H1 (cell line): ENCODE measurements around the gene ADAM21. TPM values are rescaled to one million over a fixed set of nuclear protein-coding genes. Genes with fewer than 3 reads are reported as not detected.

Experiments used
- CTCF ChIA-PET: fragments of 300-600 bp; sonication (Branson Sonifier 250); formaldehyde crosslinking; loops from one replicate; lab custom pipeline; 2021; ENCODE audit not compliant: partially characterized antibody; lab: Charles Lee
- POLR2A ChIA-PET: fragments of 300-600 bp; sonication (Branson Sonifier 250); formaldehyde crosslinking; loops from one replicate; lab custom pipeline; 2021; ENCODE audit warnings: inconsistent platforms; ENCODE audit not compliant: partially characterized antibody; lab: Charles Lee
- DNase-seq, 2 experiments: peaks; one replicate each; pipeline versions ENCODE4 v3.0.0 to v3.0.0-alpha.2; 2010 to 2022; ENCODE audit warnings: low spot score in 2 of 2, low read depth in 1 of 2, mixed read lengths in 1 of 2
- FAIRE-seq: peaks from 2 replicates; lab custom pipeline; 2011; peaks lifted over from hg19 to GRCh38; lab: Jason Lieb, UNC
- H2AFZ ChIP-seq: 2 replicates; pipeline ENCODE4 v1.8.1; 2012; ENCODE audit warnings: low read length, inconsistent platforms
- H2AK5ac ChIP-seq: 2 replicates; pipeline ENCODE4 v1.6.1; 2013; ENCODE audit warnings: low read depth, low read length
- H2BK120ac ChIP-seq: replicated peaks from 2 replicates; pipeline ENCODE3; 2013; ENCODE audit warnings: low read depth, low read length, inconsistent platforms
- H2BK12ac ChIP-seq: 2 replicates; pipeline ENCODE4 v1.6.1; 2013; ENCODE audit warnings: low read depth, low read length
- H2BK15ac ChIP-seq: 2 replicates; pipeline ENCODE4 v1.6.1; 2013; ENCODE audit warnings: low read length
- H2BK20ac ChIP-seq: 2 replicates; pipeline ENCODE4 v1.6.1; 2013; ENCODE audit warnings: low read length
- H2BK5ac ChIP-seq: 2 replicates; pipeline ENCODE4 v1.6.1; 2013; ENCODE audit warnings: low read depth, low read length
- H3K14ac ChIP-seq: 2 replicates; pipeline ENCODE4 v1.6.1; 2013; ENCODE audit warnings: inconsistent platforms; ENCODE audit not compliant: insufficient read length
- H3K18ac ChIP-seq: 2 replicates; pipeline ENCODE4 v1.6.1; 2013; ENCODE audit warnings: low read length; ENCODE audit errors: extremely low read depth
- H3K23ac ChIP-seq: 2 replicates; pipeline ENCODE4 v1.6.1; 2013; ENCODE audit warnings: inconsistent platforms; ENCODE audit not compliant: insufficient read length
- H3K23me2 ChIP-seq: 2 replicates; pipeline ENCODE4 v1.6.1; 2013; ENCODE audit warnings: low read depth, low read length
- H3K27ac ChIP-seq: 2 replicates; pipeline ENCODE4 v1.6.1; 2011; ENCODE audit warnings: low read depth, low read length, inconsistent platforms
- H3K27me3 ChIP-seq, 4 experiments: replicated peaks in 1 of 4; 1 replicate in 1 of 4; 2 replicates in 3 of 4; pipeline versions ENCODE4 v1.6.1 to v1.8.1; 2011 to 2013; ENCODE audit warnings: low read length in 3 of 4, mild to moderate bottlenecking in 3 of 4, inconsistent platforms in 2 of 4, mixed read lengths in 2 of 4, moderate library complexity in 1 of 4; ENCODE audit not compliant: control insufficient read depth in 3 of 4, insufficient read depth in 3 of 4; ENCODE audit errors: extremely low read depth in 1 of 4
- H3K36me3 ChIP-seq, 4 experiments: 2 replicates each; pipeline versions ENCODE4 v1.6.1 to v1.8.1; 2011 to 2013; ENCODE audit warnings: mild to moderate bottlenecking in 4 of 4, low read length in 3 of 4, moderate library complexity in 2 of 4, control low read depth in 1 of 4, inconsistent platforms in 1 of 4; ENCODE audit not compliant: insufficient read depth in 4 of 4, control insufficient read depth in 2 of 4
- H3K4ac ChIP-seq: replicated peaks from 2 replicates; pipeline ENCODE3; 2013; ENCODE audit warnings: low read length, low read depth, mixed read lengths, inconsistent platforms; ENCODE audit not compliant: insufficient read length
- H3K4me1 ChIP-seq, 4 experiments: replicated peaks in 1 of 4; 1 replicate in 1 of 4; 2 replicates in 3 of 4; pipeline versions ENCODE4 v1.6.1 to v1.8.1; 2011 to 2013; ENCODE audit warnings: low read length in 3 of 4, inconsistent platforms in 2 of 4, mixed read lengths in 1 of 4; ENCODE audit not compliant: insufficient read depth in 4 of 4, control insufficient read depth in 3 of 4
- H3K4me2 ChIP-seq, 2 experiments: 2 replicates each; pipeline versions ENCODE4 v1.6.1 to v1.8.1; 2011 to 2013; ENCODE audit warnings: low read depth in 2 of 2, low read length in 2 of 2, control low read depth in 1 of 2, inconsistent platforms in 1 of 2, mild to moderate bottlenecking in 1 of 2; ENCODE audit not compliant: insufficient read depth in 1 of 2
- H3K4me3 ChIP-seq, 4 experiments: fragments of 200-600, 300-600 bp in 1 of 4; sonication (generic), shearing (Covaris generic), sonication (Bioruptor Twin) in 1 of 4; 2 replicates each; pipeline versions ENCODE4 v1.5.1 to v1.8.1; 2011 to 2016; ENCODE audit warnings: low read length in 4 of 4, low read depth in 3 of 4, control low read depth in 2 of 4, inconsistent platforms in 2 of 4, mild to moderate bottlenecking in 2 of 4, mixed read lengths in 1 of 4, moderate library complexity in 1 of 4; ENCODE audit not compliant: insufficient read depth in 2 of 4; ENCODE audit errors: extremely low read depth in 1 of 4
- H3K56ac ChIP-seq: replicated peaks from 2 replicates; pipeline ENCODE3; 2013; ENCODE audit warnings: low read depth, mild to moderate bottlenecking, mixed read lengths, low read length, inconsistent platforms; ENCODE audit not compliant: insufficient read length
- H3K79me1 ChIP-seq: 2 replicates; pipeline ENCODE4 v1.6.1; 2013; ENCODE audit warnings: low read depth, low read length, control low read depth
- H3K79me2 ChIP-seq, 2 experiments: 2 replicates each; pipeline versions ENCODE4 v1.6.1 to v1.8.1; 2012 to 2013; ENCODE audit warnings: low read length in 2 of 2, mild to moderate bottlenecking in 2 of 2, inconsistent platforms in 1 of 2; ENCODE audit not compliant: insufficient read depth in 2 of 2, control insufficient read depth in 1 of 2
- H3K9ac ChIP-seq, 4 experiments: replicated peaks in 1 of 4; 1 replicate in 1 of 4; 2 replicates in 3 of 4; pipeline versions ENCODE4 v1.6.1 to v1.8.1; 2011 to 2013; ENCODE audit warnings: low read depth in 3 of 4, low read length in 3 of 4, control low read depth in 2 of 4, mild to moderate bottlenecking in 2 of 4, moderate library complexity in 2 of 4, inconsistent platforms in 1 of 4; ENCODE audit errors: extremely low read depth in 1 of 4
- H3K9me3 ChIP-seq, 2 experiments: 2 replicates each; pipeline versions ENCODE4 v1.6.1 to v1.8.1; 2012 to 2013; ENCODE audit warnings: mild to moderate bottlenecking in 2 of 2, moderate library complexity in 2 of 2, control low read depth in 1 of 2, inconsistent platforms in 1 of 2, low read depth in 1 of 2, low read length in 1 of 2, mixed read lengths in 1 of 2; ENCODE audit not compliant: insufficient read depth in 2 of 2
- H4K20me1 ChIP-seq, 2 experiments: replicated peaks in 1 of 2; 2 replicates each; pipeline versions ENCODE3 to v1.8.1; 2011 to 2013; ENCODE audit warnings: inconsistent platforms in 2 of 2, low read length in 2 of 2, mild to moderate bottlenecking in 1 of 2; ENCODE audit not compliant: insufficient read depth in 2 of 2, control insufficient read depth in 1 of 2
- H4K5ac ChIP-seq: 2 replicates; pipeline ENCODE4 v1.6.1; 2013; ENCODE audit warnings: low read length, low read depth, mixed read lengths, inconsistent platforms; ENCODE audit not compliant: insufficient read length
- H4K8ac ChIP-seq: 2 replicates; pipeline ENCODE4 v1.8.0; 2013; ENCODE audit warnings: mild to moderate bottlenecking, moderate library complexity, low read length, inconsistent platforms; ENCODE audit not compliant: insufficient read depth; ENCODE audit errors: extremely low read depth
- H4K91ac ChIP-seq: replicated peaks from 2 replicates; pipeline ENCODE3; 2013; ENCODE audit warnings: low read length, mixed read lengths, inconsistent platforms; ENCODE audit not compliant: insufficient read length
- WGBS, 2 experiments: shearing (Covaris generic) in 1 of 2; methylation state at CpG; one replicate each; pipeline versions ENCODE4 v1.1.6 to v1.1.7; 2013 to 2015; ENCODE audit warnings: low lambda C conversion rate in 2 of 2, mixed read lengths in 2 of 2, inconsistent platforms in 1 of 2, low coverage in 1 of 2, missing lambda C conversion rate in 1 of 2; ENCODE audit not compliant: insufficient replicate concordance in 2 of 2, insufficient coverage in 1 of 2, insufficient read length in 1 of 2; ENCODE audit errors: extremely low coverage in 1 of 2, missing lambda C conversion rate in 1 of 2; 5-methylcytosine and 5-hydroxymethylcytosine counted together
- polyA plus RNA-seq, 7 experiments: library from polyadenylated mRNA; depleted of rRNA in 3 of 7; stranded (reverse) in 5 of 7; unstranded in 2 of 7; fragments of >200 nt in 5 of 7; fragments of 200-250 nt in 2 of 7; gene quantifications; 1 replicate in 5 of 7; 2 replicates in 1 of 7; 4 replicates in 1 of 7; pipeline versions ENCODE4 v1.2.1 to v1.2.3, GENCODE V29; 2011 to 2013; ENCODE audit warnings: missing spikeins in 2 of 7, mixed read lengths in 2 of 7
- total RNA-seq: library from RNA; stranded (reverse); fragmentation: NEBNext Ultra II Directional; extraction: Animal tissue kit (Norgen Biotek cat#: 25700); gene quantifications from 2 replicates; pipeline ENCODE4 v1.2.1, GENCODE V29; 2021

Gene ADAM21
- total and polyA plus RNA-seq, 2 of the 8 experiments (the other 6 are each of a cell fraction or from before 2014, with no cell fraction given): 0.09 TPM; not detected in 1

- Histone ChIP-seq H3K56ac (no peak overlapping the region), H3K9me3 (no peaks in the 10 kb centered on the region), H2BK5ac (no peak overlapping the region), H3K4me1 (peaks cover 0 to 4% (median 1%) of the 10 kb centered on the region in 4 experiments; a peak in 2 of 7 replicates), H4K8ac (no peak overlapping the region), H3K27me3 (no peaks in the 10 kb centered on the region), H3K79me2 (peaks cover 0 to 52% of the 10 kb centered on the region in 2 experiments; a peak in 2 of 4 replicates), H3K36me3 (peaks cover 0 to 3% (median 0%) of the 10 kb centered on the region in 4 experiments; a peak in 2 of 8 replicates), H2BK20ac (no peak overlapping the region), H4K91ac (no peak overlapping the region), H3K14ac (no peak overlapping the region), H3K79me1 (no peaks in the 10 kb centered on the region; the same call in 1 of the 2 replicates), H3K27ac (no peak overlapping the region), H2AK5ac (no peak overlapping the region), H4K5ac (no peak overlapping the region), H3K9ac (no peak overlapping the region), H2AFZ (no peak overlapping the region), H2BK12ac (no peak overlapping the region), H3K4ac (no peak overlapping the region), H2BK15ac (no peak overlapping the region), H3K4me3 (peak overlapping the region; percentile 89 to 99 (median 99); a peak in 7 of 8 replicates), H3K23me2 (no peaks in the 10 kb centered on the region), H3K18ac (no peak overlapping the region), H3K4me2 (peak overlapping the region; percentile 76 to 91), H4K20me1 (peaks cover 5 to 7% of the 10 kb centered on the region in 2 experiments), H2BK120ac (no peak overlapping the region), H3K23ac (no peak overlapping the region)
- WGBS, 2 experiments: 37% methylated on average over 2 of the region's 2 CpGs; no CpG with 5 or more reads in 1 of the 2 experiments
- ChIA-PET POLR2A (interaction anchor here (0.9 to 1.1 kb wide), 2 partner anchors 12 to 44 kb away, joined by 3 to 6 read pairs; no protein-coding TSS in a partner anchor), CTCF (interaction anchor here (1.3 kb wide), 1 partner anchor 13 kb away, joined by 3 read pairs; no protein-coding TSS in a partner anchor)
- DNase-seq (no peak), FAIRE-seq (no peak)
These were observed 36.2 kb upstream of the ADAM21 start for GRCh38 chr14:70415788-70416187.
